Lower leg skin (tissue), 3 donors: ENCODE results near the gene ABCC9.

Experiments used
- POLR2A ChIP-seq, 2 donors: fragments of 450-650 bp; IDR thresholded peaks; one replicate each; pipeline ENCODE4 v1.6.1; 2016 to 2017; ENCODE audit warnings: antibody characterized with exemption in 2 of 2, mild to moderate bottlenecking in 1 of 2, moderate library complexity in 1 of 2
- TF ChIP-seq, protein P1 (sequence below), 3 donors: fragments of 450-650 bp; IDR thresholded peaks; one replicate each; pipeline ENCODE4 v1.5.1; 2016; ENCODE audit warnings: antibody characterized with exemption in 3 of 3, mild to moderate bottlenecking in 3 of 3, moderate library complexity in 2 of 3

DNA sequence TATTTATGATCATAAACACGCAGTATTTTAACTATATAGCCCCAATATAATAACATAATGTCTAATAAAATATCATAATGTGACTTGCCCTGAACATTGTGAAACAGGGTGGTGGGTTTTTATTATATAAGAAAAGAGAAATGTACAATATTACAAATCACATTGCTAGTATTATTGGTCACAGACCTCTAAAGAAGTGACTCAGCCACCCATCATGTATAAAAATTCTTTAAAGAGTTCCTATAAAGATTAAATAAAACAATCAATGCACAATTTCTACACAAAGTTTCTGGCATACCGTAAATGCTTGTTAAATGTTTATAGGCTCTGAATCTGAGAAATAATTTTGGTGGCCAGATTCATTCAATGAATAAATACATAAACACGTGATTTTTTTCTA, 28.9 kb downstream of the ABCC9 start:
- TF ChIP-seq, protein P1, sequence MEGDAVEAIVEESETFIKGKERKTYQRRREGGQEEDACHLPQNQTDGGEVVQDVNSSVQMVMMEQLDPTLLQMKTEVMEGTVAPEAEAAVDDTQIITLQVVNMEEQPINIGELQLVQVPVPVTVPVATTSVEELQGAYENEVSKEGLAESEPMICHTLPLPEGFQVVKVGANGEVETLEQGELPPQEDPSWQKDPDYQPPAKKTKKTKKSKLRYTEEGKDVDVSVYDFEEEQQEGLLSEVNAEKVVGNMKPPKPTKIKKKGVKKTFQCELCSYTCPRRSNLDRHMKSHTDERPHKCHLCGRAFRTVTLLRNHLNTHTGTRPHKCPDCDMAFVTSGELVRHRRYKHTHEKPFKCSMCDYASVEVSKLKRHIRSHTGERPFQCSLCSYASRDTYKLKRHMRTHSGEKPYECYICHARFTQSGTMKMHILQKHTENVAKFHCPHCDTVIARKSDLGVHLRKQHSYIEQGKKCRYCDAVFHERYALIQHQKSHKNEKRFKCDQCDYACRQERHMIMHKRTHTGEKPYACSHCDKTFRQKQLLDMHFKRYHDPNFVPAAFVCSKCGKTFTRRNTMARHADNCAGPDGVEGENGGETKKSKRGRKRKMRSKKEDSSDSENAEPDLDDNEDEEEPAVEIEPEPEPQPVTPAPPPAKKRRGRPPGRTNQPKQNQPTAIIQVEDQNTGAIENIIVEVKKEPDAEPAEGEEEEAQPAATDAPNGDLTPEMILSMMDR (IDR thresholded peaks at IDR 0.05): no peak
- no peak for TF ChIP-seq POLR2A (IDR thresholded peaks at IDR 0.05)
